WTC11 (cell line): Measurements from ENCODE around the gene SMAD6.

Experiments used
- SOX15 ChIP-seq: fragments of 250-450 bp; sonication (Bioruptor Pico); IDR thresholded peaks from 2 replicates; pipeline ENCODE4 v1.9.0; 2021; ENCODE audit warnings: mild to moderate bottlenecking
- SP1 ChIP-seq: sonication (generic); formaldehyde crosslinking; conservative IDR thresholded peaks from 2 replicates; pipeline ENCODE4 v1.8.1; 2022; ENCODE audit warnings: missing genetic modification reagents
- TF ChIP-seq, protein P1 (sequence below): fragments of 200-600 bp; IDR thresholded peaks from 2 replicates; pipeline ENCODE4 v1.8.0; 2022; ENCODE audit warnings: antibody characterized with exemption
- TF ChIP-seq, protein P2 (sequence below): sonication (generic); formaldehyde crosslinking; conservative IDR thresholded peaks from 2 replicates; pipeline ENCODE4 v1.8.1; 2022; ENCODE audit warnings: mild to moderate bottlenecking, missing genetic modification reagents

DNA sequence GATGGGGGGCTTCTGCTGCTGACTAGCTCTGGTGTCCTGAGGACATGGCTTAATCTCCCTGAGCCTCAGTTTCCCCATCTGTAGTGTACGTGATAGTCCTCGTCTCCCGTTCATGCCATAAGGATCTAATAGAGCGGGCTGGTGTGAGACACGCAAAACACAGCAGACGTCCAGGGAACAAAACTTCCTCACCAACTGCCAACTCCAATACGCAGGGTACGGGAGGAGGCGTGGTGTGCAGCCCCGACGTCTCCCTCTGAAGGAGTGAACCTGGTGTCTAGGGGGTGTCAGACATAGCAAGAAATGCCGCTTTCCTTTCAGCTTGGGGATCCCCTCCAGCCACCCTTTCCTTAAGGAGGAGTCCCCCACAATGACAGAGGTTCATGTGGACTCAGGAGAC, 55.0 kb downstream of the SMAD6 start:
- TF ChIP-seq, protein P1, sequence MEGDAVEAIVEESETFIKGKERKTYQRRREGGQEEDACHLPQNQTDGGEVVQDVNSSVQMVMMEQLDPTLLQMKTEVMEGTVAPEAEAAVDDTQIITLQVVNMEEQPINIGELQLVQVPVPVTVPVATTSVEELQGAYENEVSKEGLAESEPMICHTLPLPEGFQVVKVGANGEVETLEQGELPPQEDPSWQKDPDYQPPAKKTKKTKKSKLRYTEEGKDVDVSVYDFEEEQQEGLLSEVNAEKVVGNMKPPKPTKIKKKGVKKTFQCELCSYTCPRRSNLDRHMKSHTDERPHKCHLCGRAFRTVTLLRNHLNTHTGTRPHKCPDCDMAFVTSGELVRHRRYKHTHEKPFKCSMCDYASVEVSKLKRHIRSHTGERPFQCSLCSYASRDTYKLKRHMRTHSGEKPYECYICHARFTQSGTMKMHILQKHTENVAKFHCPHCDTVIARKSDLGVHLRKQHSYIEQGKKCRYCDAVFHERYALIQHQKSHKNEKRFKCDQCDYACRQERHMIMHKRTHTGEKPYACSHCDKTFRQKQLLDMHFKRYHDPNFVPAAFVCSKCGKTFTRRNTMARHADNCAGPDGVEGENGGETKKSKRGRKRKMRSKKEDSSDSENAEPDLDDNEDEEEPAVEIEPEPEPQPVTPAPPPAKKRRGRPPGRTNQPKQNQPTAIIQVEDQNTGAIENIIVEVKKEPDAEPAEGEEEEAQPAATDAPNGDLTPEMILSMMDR = no peak
- TF ChIP-seq, protein P2, sequence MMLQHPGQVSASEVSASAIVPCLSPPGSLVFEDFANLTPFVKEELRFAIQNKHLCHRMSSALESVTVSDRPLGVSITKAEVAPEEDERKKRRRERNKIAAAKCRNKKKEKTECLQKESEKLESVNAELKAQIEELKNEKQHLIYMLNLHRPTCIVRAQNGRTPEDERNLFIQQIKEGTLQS (CRISPR knock-in tag) = no peak
- TF ChIP-seq SP1 (CRISPR knock-in tag) = no peak
- no peak for TF ChIP-seq SOX15 (CRISPR knock-in tag)
